GM18907 (cell line): ENCODE measurements around the gene FOXP1.

Experiments
- ATAC-seq: cut with Tn5 transposase; IDR thresholded peaks from one replicate; pipeline ENCODE4 v1.9.1; 2021; ENCODE audit warnings: mild to moderate bottlenecking, moderate library complexity; ENCODE audit not compliant: unreplicated experiment

The FOXP1 gene

GRCh38 chr3:71140477-71140876, 443.1 kb downstream of the FOXP1 start:
- no peak for ATAC-seq

- no peak for ATAC-seq
Measured at GRCh38 chr3:71139496-71139895, 444.0 kb downstream of the FOXP1 start.

- ATAC-seq: no peak
Measured at GRCh38 chr3:71138410-71138809, 445.1 kb downstream of the FOXP1 start.

- ATAC-seq: no peak
Measured at GRCh38 chr3:71136276-71136675, 447.3 kb downstream of the FOXP1 start.

- ATAC-seq: no peak
Measured at GRCh38 chr3:71135373-71136088, 448.0 kb downstream of the FOXP1 start.

- no peak for ATAC-seq
Measured at GRCh38 chr3:71134521-71134920, 449.0 kb downstream of the FOXP1 start.

GRCh38 chr3:71133865-71134264, 449.7 kb downstream of the FOXP1 start:
- ATAC-seq: no peak

GRCh38 chr3:71132995-71133730, 450.4 kb downstream of the FOXP1 start:
- ATAC-seq: no peak

GRCh38 chr3:71131375-71132314, 451.9 kb downstream of the FOXP1 start:
- ATAC-seq: no peak

GRCh38 chr3:71130471-71131374, 452.8 kb downstream of the FOXP1 start:
- ATAC-seq: peak; percentile 86

- ATAC-seq: no peak
Measured at GRCh38 chr3:71129611-71130431, 453.7 kb downstream of the FOXP1 start.

GRCh38 chr3:71128961-71129360, 454.6 kb downstream of the FOXP1 start:
- ATAC-seq: no peak

GRCh38 chr3:71127844-71128243, 455.7 kb downstream of the FOXP1 start:
- ATAC-seq: no peak

- no peak for ATAC-seq
Measured at GRCh38 chr3:71127052-71127831, 456.3 kb downstream of the FOXP1 start.

GRCh38 chr3:71125738-71126137, 457.8 kb downstream of the FOXP1 start:
- ATAC-seq: no peak

GRCh38 chr3:71124048-71124447, 459.5 kb downstream of the FOXP1 start:
- ATAC-seq: no peak

- no peak for ATAC-seq
Measured at GRCh38 chr3:71122641-71123040, 460.9 kb downstream of the FOXP1 start.

- ATAC-seq: no peak
Measured at GRCh38 chr3:71121429-71122167, 461.9 kb downstream of the FOXP1 start.
